IgD-negative memory B cell (primary cell): ENCODE data around the gene AFAP1. TPM values are rescaled to one million over a fixed set of nuclear protein-coding genes. Genes with fewer than 3 reads are reported as not detected.

Experiments
- polyA plus RNA-seq: library from polyadenylated mRNA; unstranded; fragments of 300-500 nt; fragmentation: Illumina TruSeq; gene quantifications from one replicate; pipeline ENCODE4 v1.2.3, GENCODE V29; 2021

AFAP1 gene
- polyA plus RNA-seq, 1 donor from 2014 or later: 0.20 TPM

Other genes with a start within 250 kb of the AFAP1 start
- 1.3 TPM for gene ABLIM2, start 219.0 kb upstream of the AFAP1 start, polyA plus RNA-seq